HK-2 (cell line): ENCODE results near the gene KIAA1671.
A peak's percentile ranks its signal among the peaks of the same experiment; 100 is the strongest.

Experiments used
- DNase-seq: peaks from one replicate; pipeline ENCODE4 v3.0.0-alpha.2; 2018; ENCODE audit not compliant: unreplicated experiment

The KIAA1671 gene

DNA sequence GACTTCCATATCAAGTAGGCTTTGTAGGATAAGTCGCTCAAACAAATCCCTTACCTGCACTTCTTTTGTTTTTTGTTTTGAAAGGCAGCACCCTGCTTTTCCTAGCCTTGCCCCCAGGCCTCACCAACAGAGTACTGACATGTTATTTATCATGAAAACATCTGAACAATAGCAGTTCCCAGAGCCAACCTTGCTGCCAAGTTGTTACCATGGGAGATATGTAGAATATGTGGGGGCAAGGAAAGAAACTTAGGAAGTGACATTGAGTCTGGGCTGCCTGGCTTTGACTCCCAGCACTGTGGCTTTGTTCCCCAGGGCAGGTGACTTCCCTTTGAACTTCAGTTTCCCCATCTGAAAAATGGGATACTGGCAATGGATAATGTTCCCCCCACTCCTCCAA, 193.8 kb downstream of the KIAA1671 start:
- no peak for DNase-seq

GRCh38 chr22:25146906-25147641, 194.6 kb downstream of the KIAA1671 start:
- no peak for DNase-seq

DNA sequence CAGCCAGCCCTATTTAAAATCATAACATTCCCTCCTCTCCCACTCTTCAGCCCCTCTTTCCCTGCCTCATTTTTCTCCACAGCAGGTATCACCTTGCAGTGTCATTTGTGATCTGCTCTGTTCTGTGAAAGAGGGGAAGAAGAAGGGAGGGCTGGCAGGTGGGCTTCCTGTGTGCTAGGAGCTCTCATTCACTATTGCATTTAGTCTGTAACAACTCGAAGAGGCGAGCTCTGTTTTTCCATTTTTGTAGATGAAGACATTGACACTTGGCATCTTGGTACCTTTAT, 195.1 kb downstream of the KIAA1671 start:
- DNase-seq, result no peak

DNA sequence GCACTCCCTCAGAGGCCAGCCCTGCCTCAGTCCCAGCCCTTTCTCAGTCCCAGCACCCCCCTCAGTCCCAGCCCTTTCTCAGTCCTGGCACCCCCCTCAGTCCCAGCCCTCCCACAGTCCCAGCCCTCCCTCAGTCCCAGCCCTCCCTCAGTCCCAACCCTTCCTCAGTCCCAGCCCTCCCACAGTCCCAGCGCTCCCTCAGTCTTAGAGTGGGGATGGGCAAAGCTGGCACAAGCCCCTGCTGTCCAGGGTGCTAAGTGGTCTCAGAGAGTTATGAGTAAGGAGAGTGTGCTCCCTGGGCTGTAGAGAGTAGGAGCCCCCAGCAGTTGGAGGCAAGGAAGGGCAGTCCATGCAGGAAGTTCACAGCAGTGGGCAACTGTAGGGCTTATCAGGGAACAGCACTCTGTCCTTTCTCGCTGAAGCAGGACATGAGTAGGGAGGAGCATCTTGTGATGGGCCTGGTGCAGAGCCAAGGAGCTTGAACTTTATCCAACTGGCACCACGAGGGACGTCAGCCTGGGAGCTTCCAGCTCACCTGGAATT, 195.7 kb downstream of the KIAA1671 start:
- peak; percentile 8 for DNase-seq

DNA sequence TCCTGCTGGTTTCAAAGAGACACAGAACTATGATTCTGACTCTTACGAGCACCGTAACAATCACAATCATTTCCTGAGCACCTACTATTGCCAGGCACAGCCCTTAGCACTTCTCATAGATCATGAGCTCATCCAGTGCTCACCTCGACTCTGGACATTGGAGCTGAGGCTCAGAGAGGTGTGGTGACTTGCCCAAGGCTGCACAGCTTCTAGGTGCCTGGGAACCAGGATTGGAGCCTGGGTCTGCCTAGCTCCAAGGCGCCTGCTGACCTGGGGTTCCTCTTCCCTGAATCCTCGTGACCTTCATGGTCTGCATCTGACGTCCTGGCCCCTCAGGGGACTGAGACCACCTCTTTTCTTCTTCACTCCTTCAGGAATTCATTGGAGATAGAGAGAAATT, 196.5 kb downstream of the KIAA1671 start:
- DNase-seq, result no peak

DNA sequence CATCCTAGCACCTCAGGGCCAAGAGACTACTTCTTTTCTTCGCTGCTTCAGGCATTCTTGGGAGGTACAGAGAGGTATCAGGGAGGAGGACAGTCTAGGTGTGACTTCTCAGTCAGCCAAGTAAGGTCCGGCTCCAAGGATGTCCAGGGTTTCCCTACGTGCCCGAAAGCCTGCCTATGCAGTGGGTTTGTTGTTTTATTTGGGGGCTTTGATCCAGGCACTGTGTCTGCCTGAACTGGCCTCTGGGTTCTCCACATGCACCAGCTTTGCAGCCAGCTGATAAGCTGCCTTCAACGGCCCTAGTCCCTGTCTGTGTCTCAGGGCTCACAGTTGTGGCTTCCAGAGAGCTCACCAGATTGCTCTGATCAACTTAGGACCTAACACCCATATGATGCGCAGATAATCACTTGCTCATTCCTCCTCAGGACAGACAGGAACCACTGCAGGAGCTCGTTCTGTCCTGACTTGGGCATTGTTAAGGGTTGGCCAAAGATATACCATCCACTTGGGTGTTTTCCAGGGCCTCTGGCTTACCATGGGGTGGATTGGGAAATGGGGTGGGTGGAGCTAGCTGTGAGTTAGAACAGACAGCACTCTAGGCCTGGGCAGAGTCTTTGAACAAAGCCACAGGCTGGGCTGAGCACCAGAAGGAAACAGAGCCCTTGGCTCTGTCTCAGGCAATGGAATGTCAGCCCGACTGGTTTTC, 201.6 kb downstream of the KIAA1671 start:
- no peak for DNase-seq

DNA sequence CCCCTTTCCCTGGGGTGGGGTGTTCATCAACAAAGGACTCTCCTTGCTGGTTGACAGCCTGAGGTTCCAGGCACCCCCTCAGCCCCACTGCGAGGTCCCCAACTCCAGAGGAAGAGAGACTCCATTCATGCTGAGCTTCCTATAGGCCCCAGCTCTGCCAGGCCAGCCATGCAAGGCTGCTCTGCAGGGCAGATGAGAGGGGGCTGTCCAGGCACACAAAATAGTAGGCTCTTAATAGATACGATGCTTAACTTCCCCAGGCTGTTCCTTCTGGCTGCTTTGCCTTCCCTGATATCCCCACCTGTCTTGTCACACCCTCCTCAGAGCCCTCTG, 202.1 kb downstream of the KIAA1671 start:
- DNase-seq, result no peak

DNA sequence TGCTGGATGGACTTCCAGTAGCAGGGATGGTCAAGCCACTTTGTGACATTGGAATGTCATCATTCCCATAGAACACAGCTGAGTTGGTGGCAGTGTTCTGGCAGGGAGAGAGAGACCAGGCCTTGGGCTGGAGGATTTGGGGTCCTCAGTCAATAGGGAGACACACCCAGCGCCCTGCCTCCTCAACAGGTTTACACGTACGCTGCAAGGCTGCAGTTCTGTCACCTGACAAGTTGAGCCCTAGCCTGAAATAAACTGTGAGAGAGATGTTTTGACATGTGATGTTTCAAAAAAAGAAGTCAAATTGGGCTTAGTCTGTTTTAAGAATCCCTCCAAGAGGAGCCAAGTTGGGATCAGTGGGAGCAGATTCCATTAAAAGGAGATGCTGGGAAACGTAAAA, 204.2 kb downstream of the KIAA1671 start:
- DNase-seq, result no peak

DNA sequence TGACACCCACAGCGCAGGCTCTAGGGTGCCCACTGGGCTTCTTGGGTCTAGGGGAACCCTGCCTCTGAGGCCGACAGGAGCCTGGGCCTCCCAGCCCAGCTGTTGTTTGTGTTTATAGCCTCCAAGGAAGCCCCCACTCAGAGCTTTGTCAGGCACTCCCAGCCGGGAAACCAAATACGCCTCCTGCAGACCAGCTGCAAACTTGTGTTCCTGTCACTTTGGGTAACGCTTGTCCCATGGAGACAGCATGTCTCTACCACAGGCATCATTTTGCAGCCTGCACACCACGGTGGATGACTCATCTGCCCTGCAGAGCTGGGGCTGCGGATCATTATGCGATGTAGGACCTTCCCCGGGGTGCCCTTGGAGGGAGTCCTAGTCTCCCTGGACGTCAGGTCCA, 206.5 kb downstream of the KIAA1671 start:
- DNase-seq, result no peak

- no peak for DNase-seq
Observed at GRCh38 chr22:25160120-25160996, 207.8 kb downstream of the KIAA1671 start.

DNA sequence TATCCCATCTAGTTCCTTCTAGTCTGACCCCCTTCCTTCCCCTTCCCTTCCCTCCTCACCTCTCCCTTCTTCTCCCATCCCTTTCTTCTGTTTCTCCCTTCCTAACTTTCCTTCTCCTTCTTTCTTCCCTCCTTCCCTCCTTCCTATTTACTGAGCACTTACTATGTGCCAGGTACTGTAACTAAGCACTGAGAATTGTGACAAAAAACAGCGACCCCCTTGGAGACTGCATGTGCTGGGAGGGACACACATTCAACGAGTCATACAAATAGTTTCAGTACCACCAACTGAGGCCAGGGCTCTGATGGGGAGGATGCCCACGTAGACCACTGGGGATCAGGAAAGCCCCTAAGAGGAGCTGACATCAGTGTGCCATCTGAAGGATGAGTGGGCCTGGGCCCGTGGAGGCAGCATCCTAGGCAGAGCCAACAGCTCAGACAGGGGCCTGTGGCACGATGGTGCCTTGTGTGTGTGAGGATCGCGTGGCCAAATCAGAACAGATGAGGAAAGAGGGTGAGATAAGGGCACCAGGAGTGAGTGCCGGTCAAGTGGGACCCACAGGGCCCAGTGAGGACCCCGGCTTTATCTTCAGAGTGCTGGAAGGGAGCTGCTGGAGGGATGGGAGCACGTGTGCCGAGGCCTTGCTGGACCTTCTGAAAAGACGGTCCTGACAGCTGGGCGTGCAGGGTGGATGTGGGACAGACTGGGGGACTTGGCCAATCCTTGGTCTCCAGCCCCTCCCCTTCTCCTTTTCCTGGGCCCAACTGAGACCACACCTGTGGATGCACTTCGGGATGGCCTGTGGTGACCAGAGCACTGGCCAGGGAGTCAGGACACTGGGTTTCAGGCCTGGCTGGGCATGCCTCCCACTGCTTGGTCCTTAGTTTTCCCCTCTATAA, 208.8 kb downstream of the KIAA1671 start:
- no peak for DNase-seq

- no peak for DNase-seq
Observed at GRCh38 chr22:25161916-25162530, 209.5 kb downstream of the KIAA1671 start.

DNA sequence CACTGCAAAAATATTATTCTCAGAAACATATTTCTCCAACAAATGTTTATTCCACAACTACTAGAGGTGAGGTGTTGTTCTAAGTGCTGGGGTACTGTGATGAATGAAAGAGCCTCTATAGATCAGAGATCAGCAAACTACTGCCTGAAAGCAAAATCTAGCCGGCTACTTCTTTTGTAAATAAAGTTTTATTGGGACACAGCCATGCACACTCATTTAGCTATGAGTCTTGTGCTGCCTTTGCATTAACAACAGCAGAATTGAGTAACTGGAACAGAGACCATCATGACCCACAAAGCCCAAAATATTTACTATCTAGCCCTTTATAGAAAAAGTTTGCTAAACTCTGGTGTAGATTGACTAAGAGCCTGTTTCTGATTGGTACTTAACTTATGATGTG, 210.0 kb downstream of the KIAA1671 start:
- no peak for DNase-seq

DNA sequence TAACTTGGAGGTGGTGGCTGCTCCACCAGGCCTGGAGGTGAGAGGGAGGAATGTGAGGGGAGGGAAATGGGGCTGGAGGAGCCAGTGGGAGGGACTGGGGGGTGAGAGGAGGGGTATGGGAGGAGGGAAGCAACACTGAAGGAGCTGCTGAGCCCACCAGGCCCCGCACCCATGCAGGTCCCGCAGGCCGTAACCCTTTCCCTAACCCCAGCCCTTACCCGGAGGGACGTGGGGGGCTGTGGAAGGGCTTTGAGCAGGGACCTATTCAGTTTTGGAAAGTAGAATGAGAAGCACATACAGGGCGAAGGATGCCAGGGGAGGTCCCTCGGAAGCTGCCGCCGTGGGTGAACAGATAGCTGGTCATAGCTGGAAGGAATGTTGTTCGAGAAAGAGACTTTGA, 213.3 kb downstream of the KIAA1671 start:
- no peak for DNase-seq

GRCh38 chr22:25166266-25167040, 213.9 kb downstream of the KIAA1671 start:
- DNase-seq, result no peak

DNA sequence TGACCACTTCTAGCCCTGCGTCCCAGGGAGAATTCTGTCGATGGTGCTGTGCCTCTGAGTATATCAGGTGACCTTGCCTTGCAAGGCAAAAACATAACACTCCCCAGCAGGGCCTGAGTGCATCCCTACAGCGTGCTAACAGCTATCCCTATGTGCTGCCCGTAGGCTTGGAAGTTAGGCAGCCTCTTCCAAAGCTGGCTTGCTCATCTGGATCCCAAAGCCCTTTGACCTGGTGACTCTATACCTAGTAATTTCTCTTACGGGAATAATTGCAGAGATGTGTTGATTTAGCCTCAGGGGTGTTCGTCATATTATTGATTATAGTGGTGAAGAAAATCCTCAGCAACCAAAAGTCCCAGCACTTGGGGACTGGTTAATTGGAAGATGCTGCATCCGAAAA, 214.6 kb downstream of the KIAA1671 start:
- no peak for DNase-seq

DNA sequence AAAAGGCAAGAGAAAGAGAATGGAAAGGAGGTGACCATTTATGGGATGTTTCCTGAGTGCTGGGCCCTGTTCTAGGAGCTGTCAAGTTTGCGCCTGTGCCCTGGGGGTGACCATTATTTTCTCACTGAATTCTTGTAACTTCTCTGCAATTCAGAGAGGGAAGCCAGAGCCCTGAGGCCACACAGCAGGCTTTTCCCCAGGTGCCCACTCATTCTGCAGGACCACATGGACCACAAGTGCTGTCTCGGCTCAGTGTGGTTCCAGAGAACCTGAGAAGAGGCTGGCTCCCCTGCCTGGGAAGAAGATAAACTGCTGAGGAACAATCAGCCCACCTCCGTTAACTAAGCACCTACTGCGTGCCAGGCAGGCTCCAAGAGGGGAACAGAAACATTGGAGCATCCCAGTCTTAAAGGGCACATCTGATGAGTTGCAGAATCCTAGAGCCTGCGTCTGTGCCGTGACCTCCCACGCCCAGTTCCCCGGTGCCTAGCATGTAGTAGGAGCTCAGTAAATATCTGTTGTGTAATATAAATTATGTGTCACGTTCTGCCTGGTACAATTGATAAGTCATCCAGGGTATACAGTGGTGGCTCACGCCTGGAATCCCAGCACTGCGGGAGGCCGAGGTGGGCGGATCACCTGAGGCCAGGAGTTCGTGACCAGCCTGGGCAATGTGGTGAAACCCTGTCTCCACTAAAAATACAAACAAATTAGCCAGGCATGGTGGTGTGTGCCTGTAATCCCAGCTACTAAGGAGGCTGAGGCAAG, 215.5 kb downstream of the KIAA1671 start:
- no peak for DNase-seq

GRCh38 chr22:25169278-25170031, 216.9 kb downstream of the KIAA1671 start:
- no peak for DNase-seq

DNA sequence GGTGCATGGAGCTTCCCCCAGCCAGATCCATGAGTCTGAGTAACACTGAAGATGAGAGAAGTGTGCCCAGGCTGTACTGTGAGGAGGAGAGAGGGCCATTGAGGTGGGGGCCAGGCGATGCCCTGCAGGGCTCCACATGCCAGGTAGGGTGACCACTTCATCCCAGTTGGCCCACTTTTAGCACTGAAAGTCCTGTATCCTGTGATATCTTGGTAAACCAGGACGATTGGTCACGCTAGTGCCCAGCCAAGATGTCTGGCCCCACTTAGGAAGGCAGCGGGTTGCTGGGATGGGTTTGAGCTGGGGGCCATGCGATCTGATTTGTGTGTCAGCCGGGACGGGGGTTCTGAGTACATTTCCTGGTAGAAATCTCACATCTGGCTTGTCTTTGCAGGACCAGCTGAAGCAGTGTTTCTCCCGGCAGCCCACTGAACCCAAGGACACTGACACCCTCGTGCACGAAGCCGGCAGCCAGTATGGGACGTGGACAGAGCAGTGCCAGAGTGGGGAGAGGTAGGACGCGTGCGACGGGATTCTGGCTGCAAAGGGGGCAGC, 218.0 kb downstream of the KIAA1671 start:
- no peak for DNase-seq
